Measurements from ENCODE around the gene DNAJC3.

The DNAJC3 gene

GRCh38 chr13:95643936-95644598, 32.9 kb upstream of the DNAJC3 start:
- Histone ChIP-seq H3K36me3 (peaks cover 11% of the 10 kb centered on the region), H3K4me3 (ENCODE audit: low read depth, low read length) (peak overlapping the region; percentile 89), H3K4me1 (no peaks in the 10 kb centered on the region; the same call in 1 of the 2 replicates), H3K27me3 (no peaks in the 10 kb centered on the region), H3K9me3 (no peaks in the 10 kb centered on the region)
- no peak for TF ChIP-seq CTCF (IDR thresholded peaks at IDR 0.05; ENCODE audit: low read depth, low read length)
- DNase-seq, result peak; percentile 61

- no peaks in the 10 kb centered on the region for H3K9me3 ChIP-seq
- peak within 1 kb of the TSS; percentile 89 for H3K4me3 ChIP-seq (ENCODE audit: low read depth, low read length)
- peak; percentile 96 for DNase-seq
- H3K4me1 ChIP-seq, result no peaks in the 10 kb centered on the region; the same call in 1 of the 2 replicates
- TF ChIP-seq CTCF (IDR thresholded peaks at IDR 0.05; ENCODE audit: low read depth, low read length), result no peak
- H3K27me3 ChIP-seq, result no peaks in the 10 kb centered on the region
- H3K36me3 ChIP-seq, result peaks cover 10% of the 10 kb centered on the region
Measured at GRCh38 chr13:95644601-95645052, 32.3 kb upstream of the DNAJC3 start, which contains the start of gene DZIP1. Gene DZIP1, minus strand, starts transcription at chr13:95644706. Its CDS starts 2,677 bp downstream, at chr13:95642029.

- Histone ChIP-seq H3K27me3 (no peaks in the 10 kb centered on the region), H3K36me3 (no peaks in the 10 kb centered on the region), H3K4me1 (no peaks in the 10 kb centered on the region; the same call in 1 of the 2 replicates), H3K9me3 (no peaks in the 10 kb centered on the region), H3K4me3 (ENCODE audit: low read depth, low read length) (no peak overlapping the region)
- DNase-seq, result no peak
- TF ChIP-seq CTCF (IDR thresholded peaks at IDR 0.05; ENCODE audit: low read depth, low read length), result no peak
Measured at GRCh38 chr13:95647321-95647720, 29.6 kb upstream of the DNAJC3 start.

- H3K9me3 ChIP-seq, result no peaks in the 10 kb centered on the region
- H3K4me1 ChIP-seq, result no peaks in the 10 kb centered on the region
- no peak for TF ChIP-seq CTCF (IDR thresholded peaks at IDR 0.05; ENCODE audit: low read depth, low read length)
- H3K27me3 ChIP-seq, result no peaks in the 10 kb centered on the region
- H3K36me3 ChIP-seq, result no peaks in the 10 kb centered on the region
- no peak overlapping the region for H3K4me3 ChIP-seq (ENCODE audit: low read depth, low read length)
- no peak for DNase-seq
Measured at GRCh38 chr13:95650696-95651095, 26.2 kb upstream of the DNAJC3 start.

GRCh38 chr13:95652244-95652764, 24.6 kb upstream of the DNAJC3 start:
- Histone ChIP-seq H3K36me3 (no peaks in the 10 kb centered on the region), H3K4me3 (ENCODE audit: low read depth, low read length) (no peak overlapping the region), H3K4me1 (no peaks in the 10 kb centered on the region), H3K27me3 (no peaks in the 10 kb centered on the region), H3K9me3 (no peaks in the 10 kb centered on the region)
- DNase-seq, result no peak
- no peak for TF ChIP-seq CTCF (IDR thresholded peaks at IDR 0.05; ENCODE audit: low read depth, low read length)

GRCh38 chr13:95652821-95653220, 24.1 kb upstream of the DNAJC3 start:
- no peak for TF ChIP-seq CTCF (IDR thresholded peaks at IDR 0.05; ENCODE audit: low read depth, low read length)
- no peak for DNase-seq
- Histone ChIP-seq H3K4me1 (no peaks in the 10 kb centered on the region), H3K9me3 (no peaks in the 10 kb centered on the region), H3K4me3 (ENCODE audit: low read depth, low read length) (no peak overlapping the region), H3K27me3 (no peaks in the 10 kb centered on the region), H3K36me3 (no peaks in the 10 kb centered on the region)

Data from BE2C (cell line).